Measurements from ENCODE around the gene ANKS1B. TPM values are rescaled to one million over a fixed set of nuclear protein-coding genes. Genes with fewer than 3 reads are reported as not detected.

Gene ANKS1B
- polyA plus RNA-seq, 1 experiment, result 0.27 TPM

DNA sequence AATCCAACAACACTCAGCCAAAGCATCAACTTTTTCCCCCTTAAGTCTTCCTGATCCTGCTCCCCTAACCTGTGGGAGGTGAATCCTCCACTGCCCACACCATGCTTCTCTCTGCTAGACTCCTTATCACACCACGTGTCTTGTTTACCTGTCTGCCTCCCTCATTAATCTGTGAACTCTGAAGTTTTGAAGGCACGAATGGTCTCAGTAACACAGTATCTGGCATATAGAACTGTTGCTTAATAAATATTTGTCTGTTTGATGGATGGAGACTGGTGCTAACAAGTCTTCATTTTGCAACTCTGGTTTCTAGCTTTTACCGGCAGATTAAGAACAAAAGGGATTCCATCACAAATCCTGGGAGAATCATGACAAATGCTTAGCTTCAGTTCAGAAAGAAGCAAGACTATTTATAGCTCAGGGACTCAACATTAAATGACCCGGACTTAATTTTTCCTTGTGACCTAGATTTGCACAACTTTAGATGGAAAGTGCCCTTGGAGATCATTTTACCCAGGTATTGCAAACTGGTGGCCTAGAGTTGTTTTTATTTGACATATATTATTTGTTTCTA, 1072.2 kb downstream of the ANKS1B start:
- CTCF ChIA-PET, result no interaction called here
- TF ChIP-seq, protein P1, sequence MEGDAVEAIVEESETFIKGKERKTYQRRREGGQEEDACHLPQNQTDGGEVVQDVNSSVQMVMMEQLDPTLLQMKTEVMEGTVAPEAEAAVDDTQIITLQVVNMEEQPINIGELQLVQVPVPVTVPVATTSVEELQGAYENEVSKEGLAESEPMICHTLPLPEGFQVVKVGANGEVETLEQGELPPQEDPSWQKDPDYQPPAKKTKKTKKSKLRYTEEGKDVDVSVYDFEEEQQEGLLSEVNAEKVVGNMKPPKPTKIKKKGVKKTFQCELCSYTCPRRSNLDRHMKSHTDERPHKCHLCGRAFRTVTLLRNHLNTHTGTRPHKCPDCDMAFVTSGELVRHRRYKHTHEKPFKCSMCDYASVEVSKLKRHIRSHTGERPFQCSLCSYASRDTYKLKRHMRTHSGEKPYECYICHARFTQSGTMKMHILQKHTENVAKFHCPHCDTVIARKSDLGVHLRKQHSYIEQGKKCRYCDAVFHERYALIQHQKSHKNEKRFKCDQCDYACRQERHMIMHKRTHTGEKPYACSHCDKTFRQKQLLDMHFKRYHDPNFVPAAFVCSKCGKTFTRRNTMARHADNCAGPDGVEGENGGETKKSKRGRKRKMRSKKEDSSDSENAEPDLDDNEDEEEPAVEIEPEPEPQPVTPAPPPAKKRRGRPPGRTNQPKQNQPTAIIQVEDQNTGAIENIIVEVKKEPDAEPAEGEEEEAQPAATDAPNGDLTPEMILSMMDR (IDR thresholded peaks at IDR 0.05; ENCODE audit: insufficient read depth, low read depth, low read length), result no peak
- POLR2A ChIA-PET, result no interaction called here
- no peak for DNase-seq (ENCODE audit: low read depth)
- Histone ChIP-seq H3K36me3 (ENCODE audit: control insufficient read depth, insufficient read depth, low read length) (no peaks in the 10 kb centered on the region), H3K27me3 (ENCODE audit: control insufficient read depth, insufficient read depth, low read length) (no peaks in the 10 kb centered on the region), H3K4me3 (ENCODE audit: low read depth, low read length) (no peak overlapping the region)

DNA sequence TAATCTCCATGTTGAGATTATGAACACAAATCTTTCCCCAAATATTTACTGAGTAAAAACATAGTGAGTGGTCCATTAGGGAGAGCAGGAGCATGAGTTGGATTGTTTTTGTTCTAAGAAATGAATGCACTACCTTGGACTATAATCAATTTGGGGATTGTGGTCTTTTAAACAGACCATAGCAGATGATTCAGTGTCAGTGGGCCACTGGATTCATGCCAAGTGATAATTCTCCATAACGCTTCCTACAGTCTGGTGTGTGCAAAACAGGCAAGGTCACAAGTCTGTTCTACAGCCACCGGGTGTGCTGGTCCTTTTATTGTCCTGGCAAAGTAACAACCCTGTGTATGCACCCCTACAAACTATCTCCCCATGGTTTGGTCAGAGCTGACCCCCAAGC, 1073.3 kb downstream of the ANKS1B start:
- CTCF ChIA-PET, result no interaction called here

DNA sequence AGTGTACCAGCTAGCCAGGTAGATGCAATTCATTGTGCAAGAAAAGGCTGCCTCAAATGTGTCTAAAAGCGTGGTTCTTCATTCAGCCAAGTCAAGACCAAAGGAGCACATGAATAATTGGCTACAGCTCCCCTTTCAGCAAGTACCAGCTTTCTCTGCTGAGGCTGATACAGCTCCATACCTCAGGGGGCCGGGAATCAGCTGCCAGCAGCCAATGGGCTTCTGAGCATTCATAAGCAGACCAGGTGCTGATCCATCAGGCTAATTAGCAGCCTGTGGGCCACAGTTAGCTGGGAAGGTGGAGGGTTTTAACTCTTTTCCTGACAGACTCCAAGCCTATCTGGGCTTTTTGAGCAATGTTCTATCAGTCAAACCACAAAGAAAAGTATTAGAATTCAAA, 1075.0 kb downstream of the ANKS1B start:
- TF ChIP-seq, protein P1 (IDR thresholded peaks at IDR 0.05; ENCODE audit: insufficient read depth, low read depth, low read length), result no peak
- CTCF ChIA-PET, result no interaction called here
- Histone ChIP-seq H3K27me3 (ENCODE audit: control insufficient read depth, insufficient read depth, low read length) (no peaks in the 10 kb centered on the region), H3K36me3 (ENCODE audit: control insufficient read depth, insufficient read depth, low read length) (no peaks in the 10 kb centered on the region), H3K4me3 (ENCODE audit: low read depth, low read length) (no peak overlapping the region)
- POLR2A ChIA-PET, result no interaction called here
- no peak for DNase-seq (ENCODE audit: low read depth)

More for the DNA sequence above, 1073.3 kb downstream of the ANKS1B start:
- no peaks in the 10 kb centered on the region for H3K27me3 ChIP-seq (ENCODE audit: control insufficient read depth, insufficient read depth, low read length)
- no peaks in the 10 kb centered on the region for H3K36me3 ChIP-seq (ENCODE audit: control insufficient read depth, insufficient read depth, low read length)
- H3K4me3 ChIP-seq (ENCODE audit: low read depth, low read length), result no peak overlapping the region
- TF ChIP-seq, protein P1 (IDR thresholded peaks at IDR 0.05; ENCODE audit: insufficient read depth, low read depth, low read length), result no peak
- POLR2A ChIA-PET, result no interaction called here
- no peak for DNase-seq (ENCODE audit: low read depth)

DNA sequence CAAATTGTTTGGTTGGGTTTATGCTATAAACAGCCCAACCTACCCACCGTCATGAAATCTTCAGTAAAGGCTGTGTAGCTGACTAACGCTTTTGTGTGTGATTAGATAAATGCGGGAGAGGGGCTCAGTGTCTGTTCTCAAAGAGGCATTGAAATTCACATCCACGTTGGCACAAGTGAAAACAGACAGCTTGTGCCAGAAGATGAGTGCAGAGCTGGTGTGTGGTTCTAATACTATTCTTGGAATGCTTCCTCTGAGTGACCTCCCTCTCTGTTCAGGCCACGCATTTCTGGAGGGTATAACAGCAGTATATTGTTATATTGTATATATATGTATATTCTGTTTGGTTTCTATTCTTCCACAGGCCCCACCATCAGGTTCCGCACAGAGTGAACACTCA, 1075.9 kb downstream of the ANKS1B start:
- H3K4me3 ChIP-seq (ENCODE audit: low read depth, low read length), result no peak overlapping the region
- CTCF ChIA-PET, result no interaction called here
- H3K36me3 ChIP-seq (ENCODE audit: control insufficient read depth, insufficient read depth, low read length), result no peaks in the 10 kb centered on the region
- no peak for DNase-seq (ENCODE audit: low read depth)
- H3K27me3 ChIP-seq (ENCODE audit: control insufficient read depth, insufficient read depth, low read length), result no peaks in the 10 kb centered on the region
- TF ChIP-seq, protein P1 (IDR thresholded peaks at IDR 0.05; ENCODE audit: insufficient read depth, low read depth, low read length), result no peak
- POLR2A ChIA-PET, result no interaction called here

DNA sequence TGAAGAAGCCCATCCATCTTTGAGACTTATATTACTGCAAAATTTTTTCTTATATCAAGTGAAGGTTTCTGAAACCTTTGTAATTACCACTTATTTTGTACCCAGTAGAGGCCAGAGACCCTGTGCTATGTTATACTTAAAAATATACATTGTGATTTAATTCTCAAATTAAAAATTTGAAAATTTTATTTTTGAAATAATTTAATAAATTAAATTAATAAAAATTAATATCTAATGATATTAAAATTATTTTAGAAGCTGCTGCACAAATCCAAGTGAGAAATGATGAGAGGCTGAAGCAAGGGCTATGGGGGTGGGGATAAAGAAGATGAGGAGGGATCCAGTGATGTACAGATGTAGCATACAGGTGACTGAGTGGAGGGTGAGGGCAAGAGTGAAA, 1080.9 kb downstream of the ANKS1B start:
- ChIA-PET CTCF (interaction anchor here (0.7 kb wide), 1 partner anchor 141 kb away, joined by 3 read pairs; no protein-coding TSS in a partner anchor), POLR2A (no interaction called here)
- no peaks in the 10 kb centered on the region for H3K27me3 ChIP-seq (ENCODE audit: control insufficient read depth, insufficient read depth, low read length)
- TF ChIP-seq, protein P1 (IDR thresholded peaks at IDR 0.05; ENCODE audit: insufficient read depth, low read depth, low read length), result no peak
- H3K4me3 ChIP-seq (ENCODE audit: low read depth, low read length), result no peak overlapping the region
- H3K36me3 ChIP-seq (ENCODE audit: control insufficient read depth, insufficient read depth, low read length), result no peaks in the 10 kb centered on the region
- DNase-seq (ENCODE audit: low read depth), result no peak
